Neuronal stem cell (in vitro differentiated cells): ENCODE data around the gene HIBADH.

ENCODE experiments used
- DNase-seq: peaks from one replicate; pipeline ENCODE4 v3.0.0-alpha.2; 2013; ENCODE audit warnings: low spot score
- H2AFZ ChIP-seq: one replicate; pipeline ENCODE4 v1.6.1; 2013; ENCODE audit warnings: mild to moderate bottlenecking, low read length, inconsistent platforms
- H2AK5ac ChIP-seq: 2 replicates; pipeline ENCODE4 v1.6.1; 2013; ENCODE audit warnings: low read depth, mild to moderate bottlenecking, inconsistent platforms, low read length, moderate library complexity, mixed read lengths
- H2BK120ac ChIP-seq: 2 replicates; pipeline ENCODE4 v1.6.1; 2013; ENCODE audit warnings: low read depth, mild to moderate bottlenecking, inconsistent platforms, low read length, moderate library complexity, mixed read lengths
- H2BK12ac ChIP-seq: one replicate; pipeline ENCODE4 v1.6.1; 2013; ENCODE audit warnings: low read length, inconsistent platforms
- H2BK15ac ChIP-seq: 2 replicates; pipeline ENCODE4 v1.6.1; 2013; ENCODE audit warnings: mild to moderate bottlenecking, low read length, inconsistent platforms, mixed read lengths
- H2BK5ac ChIP-seq: one replicate; pipeline ENCODE4 v1.6.1; 2013; ENCODE audit warnings: inconsistent platforms, mild to moderate bottlenecking, low read length, moderate library complexity
- H3K14ac ChIP-seq: one replicate; pipeline ENCODE4 v1.6.1; 2013; ENCODE audit warnings: low read length, inconsistent platforms
- H3K18ac ChIP-seq: 2 replicates; pipeline ENCODE4 v1.6.1; 2013; ENCODE audit warnings: low read length, inconsistent platforms
- H3K23ac ChIP-seq: 2 replicates; pipeline ENCODE4 v1.6.1; 2013; ENCODE audit warnings: low read depth, mild to moderate bottlenecking, mixed read lengths, low read length, inconsistent platforms; ENCODE audit not compliant: poor library complexity
- H3K27ac ChIP-seq: replicated peaks from 3 replicates; pipeline ENCODE4 v1.5.1; 2013; ENCODE audit warnings: low read length, inconsistent platforms
- H3K27me3 ChIP-seq, 3 experiments: 2 replicates each; pipeline ENCODE4 v1.6.1; 2013; ENCODE audit warnings: low read length in 3 of 3, mild to moderate bottlenecking in 2 of 3, inconsistent platforms in 1 of 3, low read depth in 1 of 3, mixed read lengths in 1 of 3, moderate library complexity in 1 of 3; ENCODE audit not compliant: control insufficient read depth in 3 of 3, insufficient read depth in 3 of 3
- H3K36me3 ChIP-seq, 2 donors: replicated peaks in 1 of 2; 2 replicates each; pipeline ENCODE4 v1.6.1; 2013; ENCODE audit warnings: low read length in 2 of 2; ENCODE audit not compliant: control insufficient read depth in 2 of 2, insufficient read depth in 2 of 2
- H3K4ac ChIP-seq: 2 replicates; pipeline ENCODE4 v1.6.1; 2013; ENCODE audit warnings: inconsistent platforms, mild to moderate bottlenecking, low read length, moderate library complexity
- H3K4me1 ChIP-seq, 2 donors: 1 replicate in 1 of 2; 2 replicates in 1 of 2; pipeline ENCODE4 v1.6.1; 2013; ENCODE audit warnings: low read length in 2 of 2, low read depth in 1 of 2; ENCODE audit not compliant: control insufficient read depth in 2 of 2, insufficient read depth in 1 of 2
- H3K4me2 ChIP-seq: one replicate; pipeline ENCODE4 v1.6.1; 2013; ENCODE audit warnings: mild to moderate bottlenecking, low read length, inconsistent platforms; ENCODE audit not compliant: insufficient read depth, poor library complexity, severe bottlenecking
- H3K4me3 ChIP-seq, 2 donors: 2 replicates each; pipeline ENCODE4 v1.5.1; 2013; ENCODE audit warnings: low read length in 2 of 2, mild to moderate bottlenecking in 2 of 2, inconsistent platforms in 1 of 2, moderate library complexity in 1 of 2
- H3K79me1 ChIP-seq: one replicate; pipeline ENCODE4 v1.6.1; 2013; ENCODE audit warnings: low read depth, mild to moderate bottlenecking, inconsistent platforms, low read length, moderate library complexity
- H3K9ac ChIP-seq: one replicate; pipeline ENCODE4 v1.6.1; 2013; ENCODE audit warnings: mild to moderate bottlenecking, low read depth, low read length, inconsistent platforms; ENCODE audit not compliant: poor library complexity
- H3K9me3 ChIP-seq, 2 donors: replicated peaks in 1 of 2; 2 replicates each; pipeline versions ENCODE3 to v1.6.1; 2013; ENCODE audit warnings: low read length in 2 of 2, mild to moderate bottlenecking in 2 of 2, inconsistent platforms in 1 of 2, low read depth in 1 of 2, mixed read lengths in 1 of 2, moderate library complexity in 1 of 2; ENCODE audit not compliant: control insufficient read depth in 2 of 2, insufficient read depth in 1 of 2
- H4K8ac ChIP-seq: one replicate; pipeline ENCODE4 v1.6.1; 2013; ENCODE audit warnings: low read depth, mild to moderate bottlenecking, inconsistent platforms, low read length, moderate library complexity
- H4K91ac ChIP-seq: one replicate; pipeline ENCODE4 v1.6.1; 2013; ENCODE audit warnings: low read length, low read depth, mild to moderate bottlenecking, inconsistent platforms; ENCODE audit not compliant: poor library complexity
- WGBS, 2 donors: extraction: QIAGEN DNeasy Blood & Tissue Kit; methylation state at CpG; one replicate each; pipeline ENCODE4 v1.1.7; 2013; ENCODE audit warnings: missing lambda C conversion rate in 2 of 2, mixed read lengths in 1 of 2; ENCODE audit not compliant: insufficient read length in 2 of 2, insufficient replicate concordance in 1 of 2; ENCODE audit errors: extremely low coverage in 2 of 2; 5-methylcytosine and 5-hydroxymethylcytosine counted together

HIBADH gene

GRCh38 chr7:27575613-27576012 is 87.1 kb downstream of the HIBADH start:
- DNase-seq, result no peak
- no peak overlapping the region for H2AK5ac ChIP-seq

GRCh38 chr7:27569106-27569505 is 93.6 kb downstream of the HIBADH start:
- Histone ChIP-seq H2BK12ac (no peak overlapping the region), H2AK5ac (no peak overlapping the region), H4K91ac (no peak overlapping the region), H3K14ac (no peak overlapping the region), H3K27me3 (no peaks in the 10 kb centered on the region), H3K23ac (no peak overlapping the region), H3K27ac (no peak overlapping the region), H3K4me3 (no peak overlapping the region), H3K9ac (no peak overlapping the region), H3K4ac (no peak overlapping the region), H3K79me1 (no peaks in the 10 kb centered on the region), H2BK120ac (no peak overlapping the region), H4K8ac (no peak overlapping the region), H3K4me2 (no peak overlapping the region), H3K36me3 (no peaks in the 10 kb centered on the region), H3K4me1 (no peaks in the 10 kb centered on the region), H3K18ac (no peak overlapping the region), H2BK15ac (no peak overlapping the region), H2AFZ (no peak overlapping the region), H2BK5ac (no peak overlapping the region), H3K9me3 (peaks cover 4 to 13% of the 10 kb centered on the region in 2 donors)
- no peak for DNase-seq

More at GRCh38 chr7:27575613-27576012, 87.1 kb downstream of the HIBADH start:
- H2BK12ac ChIP-seq, result no peak overlapping the region
- H3K9ac ChIP-seq, result no peak overlapping the region
- H3K4me1 ChIP-seq, result no peaks in the 10 kb centered on the region
- H3K36me3 ChIP-seq, result no peaks in the 10 kb centered on the region
- H2AFZ ChIP-seq, result no peak overlapping the region
- no peak overlapping the region for H3K14ac ChIP-seq
- no peak overlapping the region for H2BK120ac ChIP-seq
- H3K27ac ChIP-seq, result no peak overlapping the region
- no peaks in the 10 kb centered on the region for H3K27me3 ChIP-seq
- no CpG with 5 or more reads among the region's 3 CpGs for WGBS, 2 donors
- H4K8ac ChIP-seq, result no peak overlapping the region
- no peaks in the 10 kb centered on the region for H3K79me1 ChIP-seq
- H3K4me2 ChIP-seq, result no peak overlapping the region
- H2BK5ac ChIP-seq, result no peak overlapping the region
- H4K91ac ChIP-seq, result no peak overlapping the region
- H3K4ac ChIP-seq, result no peak overlapping the region
- no peak overlapping the region for H3K18ac ChIP-seq
- H3K4me3 ChIP-seq, result no peak overlapping the region
- H3K23ac ChIP-seq, result no peak overlapping the region
- H3K9me3 ChIP-seq, result no peaks in the 10 kb centered on the region
- H2BK15ac ChIP-seq, result no peak overlapping the region

- H3K14ac ChIP-seq, result no peak overlapping the region
- peaks cover 0 to 2% of the 10 kb centered on the region in 2 donors for H3K36me3 ChIP-seq
- no peak overlapping the region for H3K4me2 ChIP-seq
- no peak overlapping the region for H3K27ac ChIP-seq
- H2BK12ac ChIP-seq, result no peak overlapping the region
- H2AFZ ChIP-seq, result no peak overlapping the region
- no peak overlapping the region for H3K18ac ChIP-seq
- H3K4ac ChIP-seq, result no peak overlapping the region
- H3K23ac ChIP-seq, result no peak overlapping the region
- H3K79me1 ChIP-seq, result no peaks in the 10 kb centered on the region
- H3K4me1 ChIP-seq, result no peaks in the 10 kb centered on the region
- H2AK5ac ChIP-seq, result no peak overlapping the region
- H2BK15ac ChIP-seq, result no peak overlapping the region
- H2BK5ac ChIP-seq, result no peak overlapping the region
- H4K8ac ChIP-seq, result no peak overlapping the region
- peaks cover 6 to 19% of the 10 kb centered on the region in 2 donors for H3K9me3 ChIP-seq
- H4K91ac ChIP-seq, result no peak overlapping the region
- no CpG with 5 or more reads among the region's 4 CpGs for WGBS, 2 donors
- H2BK120ac ChIP-seq, result no peak overlapping the region
- H3K27me3 ChIP-seq, result no peaks in the 10 kb centered on the region
- no peak for DNase-seq
- H3K9ac ChIP-seq, result no peak overlapping the region
- no peak overlapping the region for H3K4me3 ChIP-seq
Measured at GRCh38 chr7:27567266-27567665, 95.4 kb downstream of the HIBADH start.

GRCh38 chr7:27564881-27565482 is 97.7 kb downstream of the HIBADH start:
- no peaks in the 10 kb centered on the region for H3K79me1 ChIP-seq
- H3K4me1 ChIP-seq, result no peaks in the 10 kb centered on the region
- no peak overlapping the region for H3K9ac ChIP-seq
- DNase-seq, result no peak
- no CpG with 5 or more reads among the region's 4 CpGs for WGBS, 2 donors
- H3K14ac ChIP-seq, result no peak overlapping the region
- no peak overlapping the region for H3K23ac ChIP-seq
- H4K8ac ChIP-seq, result no peak overlapping the region
- H3K27ac ChIP-seq, result no peak overlapping the region
- no peak overlapping the region for H4K91ac ChIP-seq
- no peak overlapping the region for H2AK5ac ChIP-seq
- H3K9me3 ChIP-seq, result peaks cover 6 to 19% of the 10 kb centered on the region in 2 donors
- H3K27me3 ChIP-seq, result no peaks in the 10 kb centered on the region
- no peak overlapping the region for H3K4me2 ChIP-seq
- no peak overlapping the region for H2AFZ ChIP-seq
- H2BK120ac ChIP-seq, result no peak overlapping the region
- no peak overlapping the region for H2BK12ac ChIP-seq
- H2BK5ac ChIP-seq, result no peak overlapping the region
- no peak overlapping the region for H3K18ac ChIP-seq
- no peak overlapping the region for H3K4me3 ChIP-seq
- H3K4ac ChIP-seq, result no peak overlapping the region
- H3K36me3 ChIP-seq, result peaks cover 0 to 2% of the 10 kb centered on the region in 2 donors
- no peak overlapping the region for H2BK15ac ChIP-seq
